Suprapubic skin (tissue), 3 donors: ENCODE results near the gene SLC16A4.

Experiments
- CTCF ChIP-seq, 2 donors: fragments of 200-600 bp in 1 of 2; fragments of 450-650 bp in 1 of 2; sonication (generic) in 1 of 2; IDR thresholded peaks; one replicate each; pipeline ENCODE4 v1.5.1; 2016 to 2019; ENCODE audit warnings: antibody characterized with exemption in 2 of 2, mild to moderate bottlenecking in 1 of 2, moderate library complexity in 1 of 2
- POLR2A ChIP-seq, 2 donors: fragments of 450-650 bp; IDR thresholded peaks; one replicate each; pipeline ENCODE4 v1.6.1; 2017; ENCODE audit warnings: antibody characterized with exemption in 2 of 2, mild to moderate bottlenecking in 2 of 2, moderate library complexity in 2 of 2

GRCh38 chr1:110411173-110411735 lies 20.4 kb upstream of the SLC16A4 start:
- TF ChIP-seq POLR2A (IDR thresholded peaks at IDR 0.05) (no peak), CTCF (IDR thresholded peaks at IDR 0.05) (no peak)
